ENCODE results near the gene PPM1L. TPM values are rescaled to one million over a fixed set of nuclear protein-coding genes. Genes with fewer than 3 reads are reported as not detected.
"Not testable (repeated sequence)": the region's sequence is repeated elsewhere in the genome, so short reads cannot be mapped to it uniquely, and the experiment has no call there.

The PPM1L gene
- total RNA-seq, 1 experiment from 2014 or later, result 4.3 TPM

- no peak for DNase-seq (ENCODE audit: low read depth)
These were observed 221.7 kb downstream of the PPM1L start for GRCh38 chr3:160977773-160978172.

- DNase-seq (ENCODE audit: low read depth), result peak; percentile 25
These were observed 224.7 kb downstream of the PPM1L start for GRCh38 chr3:160980740-160981139.

GRCh38 chr3:160981217-160981938, 225.3 kb downstream of the PPM1L start:
- DNase-seq (ENCODE audit: low read depth), result peak; percentile 58

GRCh38 chr3:160982491-160982890, 226.5 kb downstream of the PPM1L start:
- no peak for DNase-seq (ENCODE audit: low read depth)

GRCh38 chr3:160983900-160984299, 227.9 kb downstream of the PPM1L start:
- not testable (repeated sequence) for DNase-seq (ENCODE audit: low read depth)

- peak; percentile 42 for DNase-seq (ENCODE audit: low read depth)
These were observed 230.0 kb downstream of the PPM1L start for GRCh38 chr3:160986069-160986468.

GRCh38 chr3:160987982-160988964, 232.2 kb downstream of the PPM1L start:
- DNase-seq (ENCODE audit: low read depth), result no peak

- no peak for DNase-seq (ENCODE audit: low read depth)
These were observed 234.4 kb downstream of the PPM1L start for GRCh38 chr3:160990446-160990845.

GRCh38 chr3:160992712-160993111, 236.7 kb downstream of the PPM1L start:
- DNase-seq (ENCODE audit: low read depth), result peak; percentile 25

- no peak for DNase-seq (ENCODE audit: low read depth)
These were observed 240.8 kb downstream of the PPM1L start for GRCh38 chr3:160996811-160997210.

GRCh38 chr3:160998581-160998980, 242.6 kb downstream of the PPM1L start:
- no peak for DNase-seq (ENCODE audit: low read depth)

- DNase-seq (ENCODE audit: low read depth), result peak; percentile 74
These were observed 243.2 kb downstream of the PPM1L start for GRCh38 chr3:160999274-160999673.

GRCh38 chr3:161008086-161008485, 252.1 kb downstream of the PPM1L start:
- DNase-seq (ENCODE audit: low read depth), result no peak

GRCh38 chr3:161010151-161010550, 254.1 kb downstream of the PPM1L start:
- DNase-seq (ENCODE audit: low read depth), result not testable (repeated sequence)

- no peak for DNase-seq (ENCODE audit: low read depth)
These were observed 259.1 kb downstream of the PPM1L start for GRCh38 chr3:161014843-161015749.

GRCh38 chr3:161016417-161017313, 260.6 kb downstream of the PPM1L start:
- no peak for DNase-seq (ENCODE audit: low read depth)

- DNase-seq (ENCODE audit: low read depth), result no peak
These were observed 261.9 kb downstream of the PPM1L start for GRCh38 chr3:161017971-161018370.

GRCh38 chr3:161020256-161020655, 264.2 kb downstream of the PPM1L start:
- no peak for DNase-seq (ENCODE audit: low read depth)

- no peak for DNase-seq (ENCODE audit: low read depth)
These were observed 269.9 kb downstream of the PPM1L start for GRCh38 chr3:161025911-161026310.
